GM10847 (cell line): ENCODE results near the gene HOTAIR.

Experiments used
- POLR2A ChIP-seq: IDR thresholded peaks from 2 replicates; pipeline ENCODE4 v1.6.1; 2011; ENCODE audit not compliant: insufficient read length; ENCODE audit errors: extremely low read depth

HOTAIR gene

GRCh38 chr12:53935383-53936341 is 39.1 kb downstream of the HOTAIR start:
- no peak for TF ChIP-seq POLR2A

- no peak for TF ChIP-seq POLR2A
These were observed 41.8 kb downstream of the HOTAIR start for GRCh38 chr12:53932915-53933314.

GRCh38 chr12:53931844-53932581 is 42.7 kb downstream of the HOTAIR start:
- no peak for TF ChIP-seq POLR2A

- no peak for TF ChIP-seq POLR2A
These were observed 44.0 kb downstream of the HOTAIR start for GRCh38 chr12:53930591-53931255.

GRCh38 chr12:53929527-53929926 is 45.2 kb downstream of the HOTAIR start:
- TF ChIP-seq POLR2A, result no peak

- TF ChIP-seq POLR2A, result no peak
These were observed 46.5 kb downstream of the HOTAIR start for GRCh38 chr12:53928054-53928835.

- TF ChIP-seq POLR2A, result no peak
These were observed 47.3 kb downstream of the HOTAIR start for GRCh38 chr12:53927220-53928029.

GRCh38 chr12:53924521-53925405 is 50.0 kb downstream of the HOTAIR start:
- no peak for TF ChIP-seq POLR2A

GRCh38 chr12:53916788-53917655 is 57.7 kb downstream of the HOTAIR start:
- no peak for TF ChIP-seq POLR2A
